Upper lobe of left lung (tissue), 4 donors: Measurements from ENCODE around the gene SYNJ2.

Source experiments
- EP300 ChIP-seq, 4 donors: sonication (generic); formaldehyde crosslinking; IDR thresholded peaks; one replicate each; pipeline ENCODE4 v1.5.1; 2017; ENCODE audit warnings: antibody characterized with exemption in 4 of 4, control low read depth in 2 of 4
- POLR2AphosphoS5 ChIP-seq, 2 donors: sonication (generic); formaldehyde crosslinking; IDR thresholded peaks; one replicate each; pipeline ENCODE4 v1.5.1; 2017; ENCODE audit warnings: antibody characterized with exemption in 2 of 2
- TF ChIP-seq, protein P1 (sequence below), 6 experiments: fragments of 450-650 bp in 4 of 6; fragments of 200-600 bp in 2 of 6; sonication (generic) in 2 of 6; IDR thresholded peaks; one replicate each; pipeline ENCODE4 v1.5.1; 2016 to 2019; ENCODE audit warnings: antibody characterized with exemption in 6 of 6

DNA sequence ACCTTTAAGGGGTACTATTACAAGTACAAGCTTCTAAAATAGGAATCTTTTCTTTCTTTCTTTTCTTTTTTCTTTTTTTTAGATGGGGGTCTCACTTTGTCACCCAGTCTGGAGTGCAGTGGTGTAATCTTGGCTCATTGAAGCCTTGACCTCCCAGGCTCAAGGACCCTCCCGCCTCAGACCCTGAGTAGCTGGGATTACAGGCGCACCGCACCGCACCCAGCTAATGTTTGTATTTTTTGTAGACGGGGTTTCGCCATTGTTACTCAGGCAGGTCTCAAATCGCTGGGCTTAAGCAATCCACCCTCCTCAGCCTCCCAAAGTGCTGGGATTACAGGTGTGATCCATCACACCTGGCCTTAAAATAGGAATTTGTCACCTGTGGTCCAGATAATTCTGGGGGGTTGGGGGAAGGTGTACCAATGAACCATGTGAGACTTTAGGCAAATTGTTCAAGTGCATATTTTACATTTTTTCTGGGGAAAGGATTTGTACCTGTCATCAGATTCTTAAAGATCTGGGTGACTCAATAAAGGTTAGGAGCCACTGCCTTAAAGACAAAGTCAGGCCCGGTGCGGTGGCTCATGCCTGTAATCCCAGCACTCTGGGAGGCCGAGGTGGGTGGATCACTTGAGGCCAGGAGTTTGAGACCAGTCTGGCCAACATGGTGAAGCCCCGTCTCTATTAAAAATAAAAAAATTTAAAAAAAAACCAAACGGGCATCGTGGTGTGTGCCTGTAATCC, 19.7 kb upstream of the SYNJ2 start:
- TF ChIP-seq EP300 (IDR thresholded peaks at IDR 0.05), result no peak
- no peak for TF ChIP-seq POLR2AphosphoS5 (IDR thresholded peaks at IDR 0.05)
- TF ChIP-seq, protein P1, sequence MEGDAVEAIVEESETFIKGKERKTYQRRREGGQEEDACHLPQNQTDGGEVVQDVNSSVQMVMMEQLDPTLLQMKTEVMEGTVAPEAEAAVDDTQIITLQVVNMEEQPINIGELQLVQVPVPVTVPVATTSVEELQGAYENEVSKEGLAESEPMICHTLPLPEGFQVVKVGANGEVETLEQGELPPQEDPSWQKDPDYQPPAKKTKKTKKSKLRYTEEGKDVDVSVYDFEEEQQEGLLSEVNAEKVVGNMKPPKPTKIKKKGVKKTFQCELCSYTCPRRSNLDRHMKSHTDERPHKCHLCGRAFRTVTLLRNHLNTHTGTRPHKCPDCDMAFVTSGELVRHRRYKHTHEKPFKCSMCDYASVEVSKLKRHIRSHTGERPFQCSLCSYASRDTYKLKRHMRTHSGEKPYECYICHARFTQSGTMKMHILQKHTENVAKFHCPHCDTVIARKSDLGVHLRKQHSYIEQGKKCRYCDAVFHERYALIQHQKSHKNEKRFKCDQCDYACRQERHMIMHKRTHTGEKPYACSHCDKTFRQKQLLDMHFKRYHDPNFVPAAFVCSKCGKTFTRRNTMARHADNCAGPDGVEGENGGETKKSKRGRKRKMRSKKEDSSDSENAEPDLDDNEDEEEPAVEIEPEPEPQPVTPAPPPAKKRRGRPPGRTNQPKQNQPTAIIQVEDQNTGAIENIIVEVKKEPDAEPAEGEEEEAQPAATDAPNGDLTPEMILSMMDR (IDR thresholded peaks at IDR 0.05), result no peak
